Nephron progenitor cell (in vitro differentiated cells): ENCODE data around the gene ECM2.

Experiments
- DNase-seq: peaks from one replicate; pipeline ENCODE4 v3.0.0; 2021
- H3K27ac Mint-ChIP-seq: 2 replicates; pipeline ENCODE4 v1.8.0; 2021; ENCODE audit warnings: mild to moderate bottlenecking, moderate library complexity, mixed read lengths
- H3K27me3 Mint-ChIP-seq: 2 replicates; pipeline ENCODE4 v1.8.0; 2021; ENCODE audit warnings: mild to moderate bottlenecking, low read depth, mixed read lengths; ENCODE audit not compliant: poor library complexity
- H3K36me3 Mint-ChIP-seq: 2 replicates; pipeline ENCODE4 v1.8.0; 2021; ENCODE audit warnings: low read depth, mixed read lengths
- H3K4me1 Mint-ChIP-seq: 2 replicates; pipeline ENCODE4 v1.8.0; 2021; ENCODE audit warnings: mixed read lengths
- H3K4me3 Mint-ChIP-seq: 2 replicates; pipeline ENCODE4 v1.8.0; 2021; ENCODE audit warnings: mild to moderate bottlenecking, moderate library complexity, mixed read lengths
- H3K9me3 Mint-ChIP-seq: 2 replicates; pipeline ENCODE4 v1.8.0; 2021; ENCODE audit warnings: mild to moderate bottlenecking, moderate library complexity, mixed read lengths
- CTCF ChIP-seq: fragments of 200-600 bp; sonication (generic); IDR thresholded peaks from 2 replicates; pipeline ENCODE4 v1.5.0; 2021; ENCODE audit warnings: antibody characterized with exemption

ECM2 gene

GRCh38 chr9:92479346-92479745 lies 56.4 kb downstream of the ECM2 start:
- TF ChIP-seq CTCF, result no peak

GRCh38 chr9:92478783-92479182 lies 57.0 kb downstream of the ECM2 start:
- Mint-ChIP-seq H3K4me1 (peaks cover 6% of the 10 kb centered on the region), H3K36me3 (no peaks in the 10 kb centered on the region), H3K9me3 (no peaks in the 10 kb centered on the region), H3K27me3 (no peaks in the 10 kb centered on the region), H3K27ac (no peak overlapping the region), H3K4me3 (no peak overlapping the region)
- no peak for TF ChIP-seq CTCF
- no peak for DNase-seq

More at GRCh38 chr9:92479346-92479745, 56.4 kb downstream of the ECM2 start:
- Mint-ChIP-seq H3K4me3 (no peak overlapping the region), H3K27ac (no peak overlapping the region), H3K9me3 (no peaks in the 10 kb centered on the region), H3K36me3 (no peaks in the 10 kb centered on the region), H3K4me1 (peaks cover 6% of the 10 kb centered on the region), H3K27me3 (no peaks in the 10 kb centered on the region)
- no peak for DNase-seq

GRCh38 chr9:92476962-92477361 lies 58.8 kb downstream of the ECM2 start:
- no peak overlapping the region for H3K27ac Mint-ChIP-seq
- no peak for DNase-seq
- no peak for TF ChIP-seq CTCF
- H3K36me3 Mint-ChIP-seq, result no peaks in the 10 kb centered on the region
- H3K4me3 Mint-ChIP-seq, result no peak overlapping the region
- H3K27me3 Mint-ChIP-seq, result no peaks in the 10 kb centered on the region
- H3K9me3 Mint-ChIP-seq, result no peaks in the 10 kb centered on the region
- H3K4me1 Mint-ChIP-seq, result peaks cover 6% of the 10 kb centered on the region

- Mint-ChIP-seq H3K27me3 (no peaks in the 10 kb centered on the region), H3K9me3 (no peaks in the 10 kb centered on the region), H3K27ac (no peak overlapping the region)
These were observed 61.2 kb downstream of the ECM2 start for GRCh38 chr9:92474587-92474986.

GRCh38 chr9:92468206-92468605 lies 67.6 kb downstream of the ECM2 start:
- Mint-ChIP-seq H3K36me3 (no peaks in the 10 kb centered on the region), H3K4me3 (no peak overlapping the region), H3K9me3 (no peaks in the 10 kb centered on the region), H3K4me1 (no peaks in the 10 kb centered on the region), H3K27ac (no peak overlapping the region), H3K27me3 (no peaks in the 10 kb centered on the region)
- TF ChIP-seq CTCF, result no peak
- no peak for DNase-seq

More at GRCh38 chr9:92474587-92474986, 61.2 kb downstream of the ECM2 start:
- no peak for TF ChIP-seq CTCF
- H3K4me1 Mint-ChIP-seq, result no peaks in the 10 kb centered on the region
- H3K36me3 Mint-ChIP-seq, result no peaks in the 10 kb centered on the region
- no peak for DNase-seq
- H3K4me3 Mint-ChIP-seq, result no peak overlapping the region

GRCh38 chr9:92467511-92467910 lies 68.3 kb downstream of the ECM2 start:
- DNase-seq, result no peak
- no peaks in the 10 kb centered on the region for H3K27me3 Mint-ChIP-seq
- H3K9me3 Mint-ChIP-seq, result no peaks in the 10 kb centered on the region
- no peak overlapping the region for H3K4me3 Mint-ChIP-seq
- no peaks in the 10 kb centered on the region for H3K36me3 Mint-ChIP-seq
- H3K27ac Mint-ChIP-seq, result no peak overlapping the region
- no peaks in the 10 kb centered on the region for H3K4me1 Mint-ChIP-seq
- no peak for TF ChIP-seq CTCF
